Measurements from ENCODE around the gene SRGAP1.

The SRGAP1 gene

DNA sequence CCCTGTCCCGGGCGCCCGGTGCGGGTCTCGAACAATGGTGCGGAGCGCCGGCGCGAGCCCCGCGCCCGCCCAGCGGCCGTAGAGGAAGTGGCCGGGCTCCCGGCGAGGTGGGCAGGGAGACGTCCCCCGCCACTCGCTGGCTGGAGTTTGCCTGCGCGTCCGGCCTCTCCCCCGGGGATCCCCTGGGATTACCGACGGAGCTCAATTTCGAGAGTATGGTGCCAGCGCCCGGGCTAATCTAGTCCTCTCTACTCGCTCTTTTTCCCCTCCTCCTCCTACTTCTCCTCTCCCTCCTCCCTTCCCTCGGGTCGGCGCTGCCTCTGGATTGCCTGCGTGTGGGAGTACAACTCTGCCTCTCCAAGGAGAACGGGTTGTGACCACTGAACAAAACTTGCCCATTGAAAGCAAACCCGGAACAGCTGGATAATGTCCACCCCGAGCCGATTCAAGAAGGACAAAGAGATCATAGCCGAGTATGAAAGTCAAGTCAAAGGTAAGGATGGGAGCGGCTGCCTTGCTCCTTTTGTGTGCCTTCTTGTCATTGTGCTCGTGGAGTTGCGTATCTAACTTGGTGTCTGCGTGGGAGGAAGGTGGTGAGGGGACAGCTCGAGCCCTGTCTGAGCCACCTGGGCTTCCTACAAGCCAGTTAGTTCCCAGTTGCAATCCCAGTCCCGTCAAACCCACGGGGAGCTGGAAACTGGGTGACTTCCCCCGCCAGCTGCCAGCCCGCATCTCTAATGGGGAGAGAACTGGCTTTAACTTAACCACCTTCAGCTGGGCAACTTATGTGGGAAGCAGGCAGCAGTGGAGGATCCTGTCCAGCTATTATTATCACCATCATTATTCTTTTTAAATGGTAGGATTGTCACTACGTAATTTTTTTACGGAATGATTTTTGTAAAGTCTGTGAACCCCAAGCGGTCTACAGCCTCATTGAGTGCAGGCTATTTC, at the start of gene SRGAP1:
TSS of gene SRGAP1 (plus strand) at position 310 of the 951 bp plus-strand sequence. CDS start at position 427, 117 bp downstream.
- no peak for ATAC-seq
- DNase-seq, result no peak

GRCh38 chr12:63795032-63795687, 49.3 kb upstream of the SRGAP1 start:
- ATAC-seq, result no peak

DNA sequence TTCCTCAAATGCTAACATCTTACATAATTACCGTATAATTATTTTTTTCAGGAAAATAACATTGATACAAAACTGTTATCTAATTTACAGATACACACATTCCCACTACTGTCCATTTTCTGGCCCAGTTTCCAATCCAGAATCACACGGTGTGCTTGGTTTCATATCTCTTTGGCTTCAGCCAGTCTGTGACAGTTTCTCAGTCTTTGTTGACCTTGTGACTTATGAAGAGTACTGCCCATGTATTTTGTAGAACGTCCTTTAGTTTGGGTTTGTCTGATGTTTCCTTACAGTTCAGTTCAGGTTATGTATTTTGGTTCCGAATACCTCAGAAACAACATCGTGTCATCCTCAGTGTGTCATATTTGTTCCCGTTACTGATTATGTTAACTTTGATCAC, 48.6 kb upstream of the SRGAP1 start:
- no peak for DNase-seq
- ATAC-seq, result no peak

More at GRCh38 chr12:63795032-63795687, 49.3 kb upstream of the SRGAP1 start:
- no peak for DNase-seq

DNA sequence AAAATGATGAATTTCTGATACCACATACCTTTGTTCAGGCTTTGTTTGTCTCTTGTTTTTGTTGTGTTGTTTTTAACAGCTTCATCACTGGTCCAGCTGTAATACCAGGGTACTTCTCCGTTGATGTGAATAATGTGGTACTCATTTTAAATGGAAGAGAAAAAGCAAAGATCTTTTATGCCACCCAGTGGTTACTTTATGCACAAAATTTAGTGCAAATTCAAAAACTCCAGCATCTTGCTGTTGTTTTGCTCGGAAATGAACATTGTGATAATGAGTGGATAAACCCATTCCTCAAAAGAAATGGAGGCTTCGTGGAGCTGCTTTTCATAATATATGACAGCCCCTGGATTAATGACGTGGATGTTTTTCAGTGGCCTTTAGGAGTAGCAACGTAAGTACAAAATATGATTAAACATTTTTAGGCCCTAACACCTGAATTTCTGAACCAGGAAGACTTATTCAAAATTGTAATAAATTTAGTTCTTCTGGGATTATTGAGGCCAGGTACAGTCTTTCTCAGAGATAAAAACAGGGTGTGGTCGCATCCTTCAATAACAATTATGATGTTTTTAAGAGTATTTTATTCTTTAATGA, 42.4 kb upstream of the SRGAP1 start:
- no peak for DNase-seq
- ATAC-seq, result no peak

GRCh38 chr12:63804746-63805145, 39.8 kb upstream of the SRGAP1 start:
- DNase-seq, result no peak
- ATAC-seq, result no peak

- ATAC-seq, result no peak
- DNase-seq, result no peak
Measured at GRCh38 chr12:63805704-63806672, 38.5 kb upstream of the SRGAP1 start.

GRCh38 chr12:63808631-63809030, 35.9 kb upstream of the SRGAP1 start:
- DNase-seq (no peak), ATAC-seq (no peak)

DNA sequence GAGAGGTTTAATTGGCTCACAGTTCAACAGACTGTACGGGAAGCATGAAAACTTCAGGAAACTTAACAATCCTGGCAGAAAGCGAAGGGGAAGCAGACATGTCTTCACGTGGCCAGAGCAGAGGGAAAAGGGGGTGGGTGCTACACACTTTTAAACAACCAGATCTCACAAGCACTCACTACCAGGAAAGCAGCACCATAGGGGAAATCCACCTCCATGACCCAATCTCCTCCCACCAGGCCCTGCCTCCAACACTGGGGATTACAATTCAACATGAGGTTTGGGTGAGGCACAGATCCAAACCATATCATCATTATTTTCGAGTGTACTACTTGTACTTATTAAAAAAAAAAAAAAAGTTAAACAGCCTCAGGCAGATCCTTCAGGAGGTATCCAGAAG, 34.9 kb upstream of the SRGAP1 start:
- ATAC-seq (no peak), DNase-seq (no peak)

GRCh38 chr12:63811334-63811733, 33.2 kb upstream of the SRGAP1 start:
- ATAC-seq (no peak), DNase-seq (no peak)

DNA sequence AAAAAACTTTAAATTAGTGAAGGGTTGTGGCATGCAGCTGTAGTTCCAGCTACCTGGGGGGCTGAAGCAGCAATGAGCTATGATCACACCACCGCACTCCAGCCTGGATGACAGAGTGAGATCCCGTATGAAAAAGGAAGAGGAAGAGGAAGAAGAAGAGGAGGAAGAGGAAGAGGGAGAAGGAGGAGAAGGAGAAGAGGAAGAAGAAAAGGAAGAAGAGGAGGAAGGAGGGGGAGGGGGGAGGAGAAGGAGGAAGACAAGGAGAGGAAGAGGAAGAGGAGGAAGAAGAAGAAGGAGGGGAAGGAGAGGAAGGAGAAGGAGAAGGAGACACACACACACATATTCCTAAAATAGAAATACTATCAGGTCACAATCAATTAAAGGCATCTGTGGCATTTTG, 32.7 kb upstream of the SRGAP1 start:
- DNase-seq (no peak), ATAC-seq (no peak)

- ATAC-seq (peak; percentile 30), DNase-seq (no peak)
Measured at GRCh38 chr12:63814146-63814772, 30.2 kb upstream of the SRGAP1 start.

GRCh38 chr12:63815482-63815852, 29.0 kb upstream of the SRGAP1 start:
- ATAC-seq, result no peak

GRCh38 chr12:63816031-63816430, 28.5 kb upstream of the SRGAP1 start:
- DNase-seq (no peak), ATAC-seq (no peak)

More at GRCh38 chr12:63815482-63815852, 29.0 kb upstream of the SRGAP1 start:
- DNase-seq, result no peak

DNA sequence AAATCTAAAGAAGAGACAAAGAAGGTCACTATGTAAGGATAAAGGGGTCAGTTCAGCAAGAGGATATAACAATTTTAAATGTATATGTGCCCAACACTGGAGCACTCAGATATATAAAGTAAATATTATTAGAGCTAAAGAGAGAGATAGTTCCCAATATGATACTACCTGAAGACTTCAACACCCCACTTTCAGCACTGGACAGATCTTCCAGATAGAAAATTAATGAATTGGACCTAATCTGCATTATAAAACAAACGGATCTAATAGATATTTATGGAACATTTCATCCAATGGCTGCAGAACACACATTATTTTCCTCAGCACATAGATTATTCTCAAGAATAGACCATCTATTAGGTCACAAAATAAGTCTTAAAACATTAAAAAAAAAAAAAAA, 24.1 kb upstream of the SRGAP1 start:
- ATAC-seq (no peak), DNase-seq (no peak)

DNA sequence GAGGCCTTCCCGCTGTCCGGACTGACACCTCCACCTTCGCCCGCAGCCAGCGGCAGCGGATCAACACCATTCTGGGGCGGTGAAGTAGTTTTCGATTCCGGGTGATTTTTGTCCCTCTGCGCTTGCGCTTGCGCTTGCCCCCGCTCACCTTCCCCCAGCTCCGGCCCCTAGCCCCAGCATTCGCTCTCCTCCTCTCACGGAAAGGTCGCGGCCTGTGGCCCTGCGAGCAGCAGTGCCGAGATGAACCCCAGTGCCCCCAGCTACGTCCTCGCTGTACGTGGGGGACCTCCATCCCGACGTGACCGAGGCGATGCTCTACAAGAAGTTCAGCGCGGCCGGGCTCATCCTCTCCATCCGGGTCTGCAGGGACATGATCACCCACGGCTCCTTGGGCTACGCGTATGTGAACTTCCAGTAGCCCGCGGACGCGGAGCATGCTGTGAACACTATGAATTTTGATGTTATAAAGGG, 22.7 kb upstream of the SRGAP1 start:
- peak; percentile 12 for DNase-seq
- ATAC-seq, result no peak

DNA sequence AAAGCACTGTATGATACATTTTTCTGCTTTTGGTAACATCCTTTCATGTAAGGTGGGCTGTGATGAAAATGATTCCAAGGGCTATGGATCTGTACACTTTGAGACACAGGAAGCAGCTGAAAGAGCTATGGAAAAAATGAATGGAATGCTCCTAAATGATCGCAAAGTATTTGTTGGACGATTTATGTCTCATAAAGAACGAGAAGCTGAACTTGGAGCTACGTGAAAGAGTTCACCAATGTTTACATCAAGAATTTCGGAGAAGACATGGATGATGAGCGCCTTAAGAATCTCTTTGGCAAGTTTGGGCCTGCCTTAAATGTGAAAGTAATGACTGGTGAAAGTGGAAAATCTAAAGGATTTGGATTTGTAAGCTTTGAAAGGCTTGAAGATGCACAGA, 22.1 kb upstream of the SRGAP1 start:
- no peak for DNase-seq

DNA sequence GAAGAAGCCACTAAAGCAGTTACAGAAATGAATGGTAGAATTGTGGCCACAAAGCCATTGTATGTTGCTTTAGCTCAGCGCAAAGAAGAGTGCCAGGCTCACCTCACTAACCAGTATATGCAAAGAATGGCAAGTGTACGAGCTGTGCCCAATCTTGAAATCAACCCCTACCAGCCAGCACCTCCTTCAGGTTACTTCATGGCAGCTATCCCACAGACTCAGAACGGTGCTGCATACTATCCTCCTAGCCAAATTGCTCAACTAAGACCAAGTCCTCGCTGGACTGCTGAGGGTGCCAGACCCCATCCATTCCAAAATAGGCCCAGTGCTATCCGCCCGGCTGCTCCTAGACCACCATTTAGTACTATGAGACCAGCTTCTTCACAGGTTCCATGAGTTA, 21.5 kb upstream of the SRGAP1 start:
- no peak for ATAC-seq
- DNase-seq, result no peak

More for the DNA sequence above, 22.1 kb upstream of the SRGAP1 start:
- ATAC-seq, result no peak

GRCh38 chr12:63826006-63826585, 18.4 kb upstream of the SRGAP1 start:
- ATAC-seq (no peak), DNase-seq (no peak)

GRCh38 chr12:63828867-63829266, 15.6 kb upstream of the SRGAP1 start:
- no peak for DNase-seq
- ATAC-seq, result no peak

- ATAC-seq, result no peak
- no peak for DNase-seq
Measured at GRCh38 chr12:63836046-63836445, 8.5 kb upstream of the SRGAP1 start.

DNA sequence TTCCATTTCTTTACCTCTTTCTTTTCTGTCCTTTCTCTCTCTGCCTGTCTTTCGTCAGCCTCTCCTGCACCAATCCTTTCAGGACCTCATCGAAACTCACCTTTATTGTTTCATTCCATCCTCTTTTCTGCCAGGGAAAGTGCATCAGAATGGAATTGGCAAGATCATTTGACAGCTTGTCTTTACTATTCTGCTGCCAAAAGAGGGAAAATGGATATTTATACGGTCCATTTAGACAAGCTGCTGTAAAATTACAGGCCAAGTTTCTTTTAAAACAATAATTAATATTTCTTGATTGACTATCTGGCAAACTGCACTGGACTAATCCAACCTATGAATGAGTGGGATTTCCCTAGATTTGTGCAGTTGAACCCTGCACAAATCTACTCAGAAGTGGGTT, 7.6 kb upstream of the SRGAP1 start:
- no peak for DNase-seq

More for the DNA sequence above, 7.6 kb upstream of the SRGAP1 start:
- no peak for ATAC-seq

All from stimulated activated naive CD8-positive, alpha-beta T cell treated with anti-CD3 and anti-CD28 coated beads, Interleukin-15, Interleukin-2, amounts not matched to agents 100 U/mL and 50 U/mL, for 24 hours (primary cell).